ENCODE results near the gene VIP.

DNA sequence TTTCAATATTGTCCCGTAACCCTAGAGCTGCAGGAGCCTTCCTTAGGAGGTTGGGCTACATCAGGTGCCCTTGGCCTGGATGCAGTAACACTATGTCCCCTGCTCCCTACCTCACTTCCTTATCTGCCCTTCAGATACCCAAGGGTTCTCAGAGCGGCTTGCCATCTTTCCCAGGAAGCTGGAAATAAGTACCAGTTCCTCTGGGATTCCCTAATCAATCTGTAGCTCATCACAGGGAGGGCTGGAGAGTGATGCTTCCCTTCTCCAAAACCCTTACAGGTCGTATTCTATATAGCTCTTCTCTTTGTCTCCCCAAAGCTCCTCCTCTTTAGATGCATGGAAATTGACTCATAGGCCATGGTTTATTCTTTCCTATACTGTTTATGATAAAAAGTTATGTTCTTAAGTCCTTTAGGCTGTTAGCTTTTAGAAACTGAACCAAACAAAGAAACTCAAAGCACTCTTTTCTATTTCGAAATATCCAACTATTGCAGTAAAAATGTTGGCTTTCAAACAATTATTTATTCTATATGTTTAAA is 48.7 kb upstream of the VIP start:
- TF ChIP-seq, protein P1, sequence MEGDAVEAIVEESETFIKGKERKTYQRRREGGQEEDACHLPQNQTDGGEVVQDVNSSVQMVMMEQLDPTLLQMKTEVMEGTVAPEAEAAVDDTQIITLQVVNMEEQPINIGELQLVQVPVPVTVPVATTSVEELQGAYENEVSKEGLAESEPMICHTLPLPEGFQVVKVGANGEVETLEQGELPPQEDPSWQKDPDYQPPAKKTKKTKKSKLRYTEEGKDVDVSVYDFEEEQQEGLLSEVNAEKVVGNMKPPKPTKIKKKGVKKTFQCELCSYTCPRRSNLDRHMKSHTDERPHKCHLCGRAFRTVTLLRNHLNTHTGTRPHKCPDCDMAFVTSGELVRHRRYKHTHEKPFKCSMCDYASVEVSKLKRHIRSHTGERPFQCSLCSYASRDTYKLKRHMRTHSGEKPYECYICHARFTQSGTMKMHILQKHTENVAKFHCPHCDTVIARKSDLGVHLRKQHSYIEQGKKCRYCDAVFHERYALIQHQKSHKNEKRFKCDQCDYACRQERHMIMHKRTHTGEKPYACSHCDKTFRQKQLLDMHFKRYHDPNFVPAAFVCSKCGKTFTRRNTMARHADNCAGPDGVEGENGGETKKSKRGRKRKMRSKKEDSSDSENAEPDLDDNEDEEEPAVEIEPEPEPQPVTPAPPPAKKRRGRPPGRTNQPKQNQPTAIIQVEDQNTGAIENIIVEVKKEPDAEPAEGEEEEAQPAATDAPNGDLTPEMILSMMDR (IDR thresholded peaks at IDR 0.05) = no peak
- no peak for TF ChIP-seq POLR2A (IDR thresholded peaks at IDR 0.05)

Measured in thyroid gland (tissue), 4 donors.